H9 (cell line): Measurements from ENCODE around the gene COQ8A. TPM values are rescaled to one million over a fixed set of nuclear protein-coding genes. Genes with fewer than 3 reads are reported as not detected.
A peak's percentile ranks its signal among the peaks of the same experiment; 100 is the strongest.

Experiments
- DNase-seq: peaks from one replicate; pipeline ENCODE4 v3.0.0-alpha.2; 2017
- H2AFZ ChIP-seq: one replicate; pipeline ENCODE4 v1.6.1; 2013; ENCODE audit warnings: mild to moderate bottlenecking, low read length, control low read depth, moderate library complexity
- H2AK5ac ChIP-seq: 2 replicates; pipeline ENCODE4 v1.6.1; 2013; ENCODE audit warnings: low read length, control low read depth, mixed read lengths; ENCODE audit not compliant: insufficient read length
- H2BK120ac ChIP-seq: one replicate; pipeline ENCODE4 v1.6.1; 2013; ENCODE audit warnings: low read depth, mild to moderate bottlenecking, low read length, control low read depth, inconsistent platforms; ENCODE audit not compliant: poor library complexity, severe bottlenecking
- H2BK12ac ChIP-seq: 2 replicates; pipeline ENCODE4 v1.6.1; 2013; ENCODE audit warnings: low read length, control low read depth, mixed read lengths, low read depth; ENCODE audit not compliant: insufficient read length
- H2BK15ac ChIP-seq: 2 replicates; pipeline ENCODE4 v1.6.1; 2013; ENCODE audit warnings: low read depth, low read length, control low read depth
- H2BK20ac ChIP-seq: one replicate; pipeline ENCODE4 v1.6.1; 2013; ENCODE audit warnings: low read depth, mild to moderate bottlenecking, low read length, control low read depth, inconsistent platforms; ENCODE audit not compliant: poor library complexity, severe bottlenecking
- H2BK5ac ChIP-seq: 2 replicates; pipeline ENCODE4 v1.6.1; 2013; ENCODE audit warnings: low read length, control low read depth, mixed read lengths; ENCODE audit not compliant: insufficient read length
- H3K14ac ChIP-seq: 2 replicates; pipeline ENCODE4 v1.6.1; 2013; ENCODE audit warnings: low read length, control low read depth; ENCODE audit not compliant: insufficient read depth
- H3K18ac ChIP-seq: 2 replicates; pipeline ENCODE4 v1.6.1; 2013; ENCODE audit warnings: low read depth, mild to moderate bottlenecking, mixed read lengths, low read length, control low read depth; ENCODE audit not compliant: insufficient read length
- H3K23ac ChIP-seq: 2 replicates; pipeline ENCODE4 v1.6.1; 2013; ENCODE audit warnings: low read length, control low read depth, mixed read lengths, low read depth; ENCODE audit not compliant: insufficient read length
- H3K23me2 ChIP-seq: 2 replicates; pipeline ENCODE4 v1.6.1; 2013; ENCODE audit warnings: low read depth, mild to moderate bottlenecking, mixed read lengths, low read length, control low read depth; ENCODE audit not compliant: insufficient read length, poor library complexity, severe bottlenecking
- H3K27ac ChIP-seq: 2 replicates; pipeline ENCODE4 v1.5.1; 2013; ENCODE audit warnings: low read length, control low read depth, mixed read lengths, low read depth; ENCODE audit not compliant: insufficient read length
- H3K27me3 ChIP-seq: 2 replicates; pipeline ENCODE4 v1.6.1; 2013; ENCODE audit warnings: low read length, control low read depth, inconsistent platforms; ENCODE audit not compliant: insufficient read depth
- H3K4ac ChIP-seq: 2 replicates; pipeline ENCODE4 v1.6.1; 2013; ENCODE audit warnings: low read depth, mild to moderate bottlenecking, control low read depth, inconsistent platforms, low read length, moderate library complexity
- H3K4me1 ChIP-seq: 2 replicates; pipeline ENCODE4 v1.6.1; 2013; ENCODE audit warnings: low read length, control low read depth, inconsistent platforms; ENCODE audit not compliant: insufficient read depth
- H3K4me2 ChIP-seq: 2 replicates; pipeline ENCODE4 v1.6.1; 2013; ENCODE audit warnings: low read length, control low read depth, mixed read lengths; ENCODE audit not compliant: insufficient read length, insufficient read depth
- H3K56ac ChIP-seq: 2 replicates; pipeline ENCODE4 v1.6.1; 2013; ENCODE audit warnings: low read depth, mild to moderate bottlenecking, mixed read lengths, low read length, control low read depth; ENCODE audit not compliant: insufficient read length
- H3K79me1 ChIP-seq: 2 replicates; pipeline ENCODE4 v1.6.1; 2013; ENCODE audit warnings: low read depth, mild to moderate bottlenecking, moderate library complexity, low read length, control low read depth, inconsistent platforms; ENCODE audit not compliant: insufficient read depth, poor library complexity, severe bottlenecking
- H3K79me2 ChIP-seq: 2 replicates; pipeline ENCODE4 v1.6.1; 2013; ENCODE audit warnings: low read length, control low read depth, inconsistent platforms; ENCODE audit not compliant: insufficient read depth
- H3K9ac ChIP-seq: 2 replicates; pipeline ENCODE4 v1.6.1; 2013; ENCODE audit warnings: low read length, control low read depth, mixed read lengths; ENCODE audit not compliant: insufficient read length; ENCODE audit errors: extremely low read depth
- H3K9me3 ChIP-seq: one replicate; pipeline ENCODE4 v1.6.1; 2013; ENCODE audit warnings: low read depth, low read length, inconsistent platforms; ENCODE audit not compliant: control insufficient read depth
- H3T11ph ChIP-seq: one replicate; pipeline ENCODE4 v1.6.1; 2013; ENCODE audit warnings: mild to moderate bottlenecking, low read length, control low read depth, inconsistent platforms
- H4K20me1 ChIP-seq: one replicate; pipeline ENCODE4 v1.6.1; 2013; ENCODE audit not compliant: control insufficient read depth, insufficient read length, insufficient read depth
- H4K5ac ChIP-seq: 2 replicates; pipeline ENCODE4 v1.6.1; 2013; ENCODE audit warnings: low read depth, mild to moderate bottlenecking, mixed read lengths, low read length, control low read depth; ENCODE audit not compliant: insufficient read length
- H4K8ac ChIP-seq: replicated peaks from 2 replicates; pipeline ENCODE4 v1.6.1; 2013; ENCODE audit warnings: low read length, control low read depth, mixed read lengths, low read depth; ENCODE audit not compliant: insufficient read length
- H4K91ac ChIP-seq: 2 replicates; pipeline ENCODE4 v1.6.1; 2013; ENCODE audit warnings: low read depth, mild to moderate bottlenecking, moderate library complexity, mixed read lengths, low read length, control low read depth; ENCODE audit not compliant: insufficient read length
- H3K27ac Mint-ChIP-seq, 3 experiments: 2 replicates in 2 of 3; 3 replicates in 1 of 3; pipeline ENCODE4 v1.8.0; 2020 to 2021; ENCODE audit warnings: mixed read lengths in 3 of 3, mild to moderate bottlenecking in 1 of 3, moderate library complexity in 1 of 3
- H3K27me3 Mint-ChIP-seq: 2 replicates; pipeline ENCODE4 v1.8.0; 2021; ENCODE audit warnings: low read depth, mild to moderate bottlenecking, moderate library complexity, mixed read lengths
- H3K36me3 Mint-ChIP-seq, 3 experiments: 2 replicates in 2 of 3; 3 replicates in 1 of 3; pipeline ENCODE4 v1.8.0; 2020 to 2021; ENCODE audit warnings: low read depth in 3 of 3, mixed read lengths in 3 of 3; ENCODE audit not compliant: insufficient read depth in 1 of 3
- H3K4me1 Mint-ChIP-seq, 2 experiments: 2 replicates each; pipeline ENCODE4 v1.8.0; 2020; ENCODE audit warnings: mixed read lengths in 2 of 2
- H3K4me3 Mint-ChIP-seq, 2 experiments: 2 replicates in 1 of 2; 3 replicates in 1 of 2; pipeline ENCODE4 v1.8.0; 2020 to 2021; ENCODE audit warnings: mild to moderate bottlenecking in 2 of 2, mixed read lengths in 2 of 2, moderate library complexity in 1 of 2
- H3K9me3 Mint-ChIP-seq, 2 experiments: 2 replicates in 1 of 2; 3 replicates in 1 of 2; pipeline ENCODE4 v1.8.0; 2020; ENCODE audit warnings: mild to moderate bottlenecking in 2 of 2, mixed read lengths in 2 of 2, moderate library complexity in 1 of 2
- CTCF ChIP-seq: fragments of 200-600 bp; sonication (generic); conservative IDR thresholded peaks from 3 replicates; pipeline ENCODE4 v1.8.0; 2021; ENCODE audit warnings: antibody characterized with exemption, mild to moderate bottlenecking
- whole genome bisulfite sequencing: extraction: QIAGEN DNeasy Blood & Tissue Kit; methylation state at CpG from one replicate; pipeline ENCODE4 v1.1.7; 2013; ENCODE audit warnings: missing lambda C conversion rate, low lambda C conversion rate, mixed read lengths; ENCODE audit not compliant: insufficient read length; ENCODE audit errors: extremely low coverage; 5-methylcytosine and 5-hydroxymethylcytosine counted together
- total RNA-seq: library from RNA; stranded (reverse); gene quantifications from 2 replicates; pipeline ENCODE4 v1.2.1, GENCODE V29; 2021

Gene COQ8A
- total RNA-seq, 1 experiment from 2014 or later = 26.0 TPM

- DNase-seq = no peak
- WGBS = no CpG with 5 or more reads among the region's 31 CpGs
- Mint-ChIP-seq H3K27ac (peak overlapping the region; percentile 18 to 44 (median 40); a peak in 3 of 7 replicates), H3K4me3 (no peak overlapping the region), H3K36me3 (peaks cover 9 to 29% (median 23%) of the 10 kb centered on the region in 3 experiments), H3K9me3 (no peaks in the 10 kb centered on the region), H3K4me1 (peaks cover 2 to 18% of the 10 kb centered on the region in 2 experiments; a peak in 3 of 4 replicates), H3K27me3 (no peaks in the 10 kb centered on the region)
- no peaks in the 10 kb centered on the region for H3K79me1 ChIP-seq
- no peak overlapping the region for H3K9ac ChIP-seq
- H3K18ac ChIP-seq = no peak overlapping the region
- no peak overlapping the region for H2BK20ac ChIP-seq
- H3K27me3 ChIP-seq = no peaks in the 10 kb centered on the region
- no peak overlapping the region for H4K5ac ChIP-seq
- H3K23me2 ChIP-seq = no peaks in the 10 kb centered on the region
- no peak overlapping the region for H2BK12ac ChIP-seq
- no peak overlapping the region for H2AFZ ChIP-seq
- H3K56ac ChIP-seq = no peak overlapping the region
- no peak for TF ChIP-seq CTCF
- no peak overlapping the region for H2BK5ac ChIP-seq
- H4K8ac ChIP-seq = no peak overlapping the region
- H4K91ac ChIP-seq = no peak overlapping the region
- no peaks in the 10 kb centered on the region for H3K4me1 ChIP-seq
- H4K20me1 ChIP-seq = no peaks in the 10 kb centered on the region
- H2BK120ac ChIP-seq = no peak overlapping the region
- H2BK15ac ChIP-seq = no peak overlapping the region
- H3K14ac ChIP-seq = no peak overlapping the region
- H3T11ph ChIP-seq = no peak overlapping the region
- no peak overlapping the region for H3K27ac ChIP-seq
- no peak overlapping the region for H3K4ac ChIP-seq
- H3K23ac ChIP-seq = no peak overlapping the region
- no peaks in the 10 kb centered on the region for H3K79me2 ChIP-seq
- H3K9me3 ChIP-seq = no peaks in the 10 kb centered on the region
- H3K4me2 ChIP-seq = no peak overlapping the region
- no peak overlapping the region for H2AK5ac ChIP-seq
Observed at GRCh38 chr1:226982451-226983177, 42.5 kb downstream of the COQ8A start.
